Measurements from ENCODE around the gene GFAP.

GFAP gene

GRCh38 chr17:44940768-44941167 is 25.5 kb upstream of the GFAP start:
- H3K36me3 ChIP-seq (replicated peaks): peaks cover 82% of the 10 kb centered on the region
- in situ Hi-C loops (cut with MboI; ENCODE audit: low sequenced_read_pairs): no loop called here
- peaks cover 11% of the 10 kb centered on the region for H3K4me1 ChIP-seq
- peaks cover 11% of the 10 kb centered on the region for H3K9me3 ChIP-seq
- H3K27me3 ChIP-seq (ENCODE audit: low read depth): no peaks in the 10 kb centered on the region
- H3K4me3 ChIP-seq: no peak overlapping the region
- no peak for DNase-seq (ENCODE audit: low spot score in 2 of 2)

GRCh38 chr17:44940317-44940716 is 25.0 kb upstream of the GFAP start:
- Histone ChIP-seq H3K4me1 (peaks cover 9% of the 10 kb centered on the region), H3K9me3 (peaks cover 10% of the 10 kb centered on the region), H3K4me3 (no peak overlapping the region), H3K36me3 (replicated peaks) (peaks cover 84% of the 10 kb centered on the region), H3K27me3 (ENCODE audit: low read depth) (no peaks in the 10 kb centered on the region)
- in situ Hi-C loops (cut with MboI; ENCODE audit: low sequenced_read_pairs): no loop called here
- no peak for DNase-seq (ENCODE audit: low spot score in 2 of 2)

- Histone ChIP-seq H3K27me3 (ENCODE audit: low read depth) (no peaks in the 10 kb centered on the region), H3K4me1 (0 out of 2 replicates have a peak, but pooled peaks cover 1% of the 10 kb centered on the region), H3K4me3 (no peak overlapping the region), H3K9me3 (peaks cover 9% of the 10 kb centered on the region), H3K36me3 (replicated peaks) (peaks cover 91% of the 10 kb centered on the region)
- in situ Hi-C loops (cut with MboI; ENCODE audit: low sequenced_read_pairs): no loop called here
- DNase-seq (ENCODE audit: low spot score in 2 of 2): no peak
Measured at GRCh38 chr17:44935116-44935515, 19.8 kb upstream of the GFAP start.

- no peak overlapping the region for H3K4me3 ChIP-seq
- H3K36me3 ChIP-seq (replicated peaks): peaks cover 91% of the 10 kb centered on the region
- in situ Hi-C loops (cut with MboI; ENCODE audit: low sequenced_read_pairs): no loop called here
- H3K4me1 ChIP-seq: no peaks in the 10 kb centered on the region
- peaks cover 9% of the 10 kb centered on the region for H3K9me3 ChIP-seq
- no peak for DNase-seq (ENCODE audit: low spot score in 2 of 2)
- H3K27me3 ChIP-seq (ENCODE audit: low read depth): no peaks in the 10 kb centered on the region
Measured at GRCh38 chr17:44934745-44935105, 19.4 kb upstream of the GFAP start.

- H3K9me3 ChIP-seq: peaks cover 7% of the 10 kb centered on the region
- no peak overlapping the region for H3K4me3 ChIP-seq
- no peaks in the 10 kb centered on the region for H3K4me1 ChIP-seq
- H3K36me3 ChIP-seq (replicated peaks): peaks cover 91% of the 10 kb centered on the region
- DNase-seq (ENCODE audit: low spot score in 2 of 2): no peak
- H3K27me3 ChIP-seq (ENCODE audit: low read depth): no peaks in the 10 kb centered on the region
- in situ Hi-C loops (cut with MboI; ENCODE audit: low sequenced_read_pairs): no loop called here
Measured at GRCh38 chr17:44933824-44934744, 18.8 kb upstream of the GFAP start.

GRCh38 chr17:44932787-44933097 is 17.4 kb upstream of the GFAP start:
- Histone ChIP-seq H3K36me3 (replicated peaks) (peaks cover 92% of the 10 kb centered on the region), H3K4me1 (no peaks in the 10 kb centered on the region), H3K9me3 (no peaks in the 10 kb centered on the region), H3K27me3 (ENCODE audit: low read depth) (no peaks in the 10 kb centered on the region), H3K4me3 (no peak overlapping the region)
- in situ Hi-C loops (cut with MboI; ENCODE audit: low sequenced_read_pairs): no loop called here
- no peak for DNase-seq (ENCODE audit: low spot score in 2 of 2)

- Histone ChIP-seq H3K27me3 (ENCODE audit: low read depth) (no peaks in the 10 kb centered on the region), H3K4me3 (no peak overlapping the region), H3K9me3 (no peaks in the 10 kb centered on the region), H3K4me1 (no peaks in the 10 kb centered on the region), H3K36me3 (replicated peaks) (peaks cover 93% of the 10 kb centered on the region)
- in situ Hi-C loops (cut with MboI; ENCODE audit: low sequenced_read_pairs): no loop called here
- no peak for DNase-seq (ENCODE audit: low spot score in 2 of 2)
Measured at GRCh38 chr17:44932096-44932786, 16.9 kb upstream of the GFAP start.

GRCh38 chr17:44931376-44931775 is 16.1 kb upstream of the GFAP start:
- in situ Hi-C loops (cut with MboI; ENCODE audit: low sequenced_read_pairs): no loop called here
- Histone ChIP-seq H3K27me3 (ENCODE audit: low read depth) (no peaks in the 10 kb centered on the region), H3K4me3 (no peak overlapping the region), H3K36me3 (replicated peaks) (peaks cover 99% of the 10 kb centered on the region), H3K4me1 (no peaks in the 10 kb centered on the region), H3K9me3 (no peaks in the 10 kb centered on the region)
- DNase-seq (ENCODE audit: low spot score in 2 of 2): no peak

- no peaks in the 10 kb centered on the region for H3K4me1 ChIP-seq
- in situ Hi-C loops (cut with MboI; ENCODE audit: low sequenced_read_pairs): no loop called here
- no peak overlapping the region for H3K4me3 ChIP-seq
- DNase-seq (ENCODE audit: low spot score in 2 of 2): no peak
- no peaks in the 10 kb centered on the region for H3K9me3 ChIP-seq
- H3K27me3 ChIP-seq (ENCODE audit: low read depth): no peaks in the 10 kb centered on the region
- peaks cover 100% of the 10 kb centered on the region for H3K36me3 ChIP-seq (replicated peaks)
Measured at GRCh38 chr17:44930667-44931066, 15.4 kb upstream of the GFAP start.

GRCh38 chr17:44928950-44929720 is 13.8 kb upstream of the GFAP start:
- no peak overlapping the region for H3K4me3 ChIP-seq
- DNase-seq (ENCODE audit: low spot score in 2 of 2): no peak
- peaks cover 88% of the 10 kb centered on the region for H3K36me3 ChIP-seq (replicated peaks)
- no peaks in the 10 kb centered on the region for H3K4me1 ChIP-seq
- no peaks in the 10 kb centered on the region for H3K9me3 ChIP-seq
- no peaks in the 10 kb centered on the region for H3K27me3 ChIP-seq (ENCODE audit: low read depth)
- in situ Hi-C loops (cut with MboI; ENCODE audit: low sequenced_read_pairs): no loop called here

- peaks cover 78% of the 10 kb centered on the region for H3K36me3 ChIP-seq (replicated peaks)
- DNase-seq (ENCODE audit: low spot score in 2 of 2): no peak
- no peaks in the 10 kb centered on the region for H3K4me1 ChIP-seq
- H3K9me3 ChIP-seq: no peaks in the 10 kb centered on the region
- no peaks in the 10 kb centered on the region for H3K27me3 ChIP-seq (ENCODE audit: low read depth)
- no peak overlapping the region for H3K4me3 ChIP-seq
- in situ Hi-C loops (cut with MboI; ENCODE audit: low sequenced_read_pairs): no loop called here
Measured at GRCh38 chr17:44928136-44928535, 12.8 kb upstream of the GFAP start.

GRCh38 chr17:44927696-44928095 is 12.4 kb upstream of the GFAP start:
- Histone ChIP-seq H3K27me3 (ENCODE audit: low read depth) (no peaks in the 10 kb centered on the region), H3K9me3 (no peaks in the 10 kb centered on the region), H3K4me3 (no peak overlapping the region), H3K4me1 (no peaks in the 10 kb centered on the region), H3K36me3 (replicated peaks) (peaks cover 74% of the 10 kb centered on the region)
- no peak for DNase-seq (ENCODE audit: low spot score in 2 of 2)
- in situ Hi-C loops (cut with MboI; ENCODE audit: low sequenced_read_pairs): no loop called here

GRCh38 chr17:44926821-44927525 is 11.7 kb upstream of the GFAP start:
- H3K4me3 ChIP-seq: no peak overlapping the region
- peaks cover 66% of the 10 kb centered on the region for H3K36me3 ChIP-seq (replicated peaks)
- DNase-seq (ENCODE audit: low spot score in 2 of 2): no peak
- H3K27me3 ChIP-seq (ENCODE audit: low read depth): no peaks in the 10 kb centered on the region
- H3K9me3 ChIP-seq: no peaks in the 10 kb centered on the region
- no peaks in the 10 kb centered on the region for H3K4me1 ChIP-seq
- in situ Hi-C loops (cut with MboI; ENCODE audit: low sequenced_read_pairs): no loop called here
